IMR-90 (cell line): ENCODE data around the gene DMP1. TPM values are rescaled to one million over a fixed set of nuclear protein-coding genes. Genes with fewer than 3 reads are reported as not detected.

Experiments
- ATAC-seq: fragments of 200-7000 bp; cut with Tn5 transposase; 2 replicates; pipeline ENCODE4 v1.9.1; 2020; ENCODE audit warnings: low read depth, mild to moderate bottlenecking, moderate library complexity
- BruUV-seq: library from RNA; stranded (reverse); fragments of 400-500 nt; replicated peaks from 2 replicates; lab custom pipeline; 2021; lab: Mats Ljungman, UMichigan
- CTCF ChIA-PET: fragments of 300-600 bp; formaldehyde crosslinking; extraction: SDS; loops from one replicate; lab custom pipeline; 2021; ENCODE audit warnings: antibody characterized with exemption; lab: Yijun Ruan, JAX
- POLR2A ChIA-PET: fragments of 300-600 bp; sonication (Branson Sonifier 250); formaldehyde crosslinking; loops from one replicate; lab custom pipeline; 2022; ENCODE audit warnings: antibody characterized with exemption; ENCODE audit not compliant: unreplicated experiment; lab: Charles Lee
- DNase-seq: peaks from one replicate; pipeline ENCODE4 v3.0.0; 2013
- H2AFZ ChIP-seq: replicated peaks from 2 replicates; pipeline ENCODE3; 2013; ENCODE audit warnings: low read length, mild to moderate bottlenecking; ENCODE audit not compliant: poor library complexity
- H2AK5ac ChIP-seq: 2 replicates; pipeline ENCODE4 v1.6.1; 2013; ENCODE audit warnings: low read depth, low read length, inconsistent platforms
- H2AK9ac ChIP-seq: replicated peaks from 2 replicates; pipeline ENCODE3; 2013; ENCODE audit warnings: mild to moderate bottlenecking, low read depth, low read length, moderate library complexity; ENCODE audit not compliant: poor library complexity
- H2BK120ac ChIP-seq: 2 replicates; pipeline ENCODE4 v1.6.1; 2013; ENCODE audit warnings: low read depth, low read length, inconsistent platforms
- H2BK15ac ChIP-seq: 3 replicates; pipeline ENCODE4 v1.6.1; 2013; ENCODE audit warnings: low read depth, low read length, inconsistent platforms
- H2BK20ac ChIP-seq: 2 replicates; pipeline ENCODE4 v1.6.1; 2013; ENCODE audit warnings: low read depth, mild to moderate bottlenecking, inconsistent platforms, low read length, moderate library complexity
- H2BK5ac ChIP-seq: 2 replicates; pipeline ENCODE4 v1.6.1; 2013; ENCODE audit warnings: mild to moderate bottlenecking, low read depth, low read length, inconsistent platforms; ENCODE audit not compliant: poor library complexity, severe bottlenecking
- H3K14ac ChIP-seq: replicated peaks from 2 replicates; pipeline ENCODE4 v1.6.1; 2013; ENCODE audit warnings: low read depth, low read length, inconsistent platforms
- H3K18ac ChIP-seq: 2 replicates; pipeline ENCODE4 v1.6.1; 2013; ENCODE audit warnings: low read depth, low read length, control low read depth
- H3K23ac ChIP-seq: 2 replicates; pipeline ENCODE4 v1.6.1; 2013; ENCODE audit warnings: low read depth, low read length, inconsistent platforms
- H3K27ac ChIP-seq: 2 replicates; pipeline ENCODE4 v1.5.1; 2013; ENCODE audit warnings: mild to moderate bottlenecking, control low read depth, low read length; ENCODE audit not compliant: insufficient read depth
- H3K27me3 ChIP-seq: 2 replicates; pipeline ENCODE4 v1.6.1; 2013; ENCODE audit warnings: low read length; ENCODE audit not compliant: control insufficient read depth, insufficient read depth
- H3K36me3 ChIP-seq: 2 replicates; pipeline ENCODE4 v1.6.1; 2013; ENCODE audit warnings: low read length, mixed read lengths; ENCODE audit not compliant: control insufficient read depth, insufficient read depth
- H3K4ac ChIP-seq: 2 replicates; pipeline ENCODE4 v1.6.1; 2013; ENCODE audit warnings: low read depth, low read length, inconsistent platforms
- H3K4me1 ChIP-seq: 2 replicates; pipeline ENCODE4 v1.6.1; 2013; ENCODE audit warnings: low read length, mixed read lengths; ENCODE audit not compliant: control insufficient read depth, insufficient read depth
- H3K4me2 ChIP-seq: 2 replicates; pipeline ENCODE4 v1.6.1; 2013; ENCODE audit warnings: low read depth, mild to moderate bottlenecking, control low read depth, low read length, moderate library complexity
- H3K4me3 ChIP-seq: 2 replicates; pipeline ENCODE4 v1.5.1; 2013; ENCODE audit warnings: low read depth, mild to moderate bottlenecking, control low read depth, low read length, moderate library complexity; ENCODE audit not compliant: insufficient read depth
- H3K56ac ChIP-seq: 2 replicates; pipeline ENCODE4 v1.6.1; 2013; ENCODE audit warnings: low read length, inconsistent platforms; ENCODE audit not compliant: insufficient read depth; ENCODE audit errors: extremely low read depth
- H3K79me1 ChIP-seq, 2 experiments: 2 replicates each; pipeline ENCODE4 v1.6.1; 2013; ENCODE audit warnings: low read length in 2 of 2, inconsistent platforms in 1 of 2, low read depth in 1 of 2
- H3K9ac ChIP-seq: 2 replicates; pipeline ENCODE4 v1.6.1; 2013; ENCODE audit warnings: low read depth, low read length, control low read depth
- H3K9me1 ChIP-seq: 2 replicates; pipeline ENCODE4 v1.6.1; 2013; ENCODE audit warnings: low read length, inconsistent platforms; ENCODE audit not compliant: insufficient read depth
- H3K9me3 ChIP-seq: 2 replicates; pipeline ENCODE4 v1.6.1; 2013; ENCODE audit warnings: low read length; ENCODE audit not compliant: control insufficient read depth, insufficient read depth
- H4K20me1 ChIP-seq: 2 replicates; pipeline ENCODE4 v1.6.1; 2013; ENCODE audit warnings: low read length, inconsistent platforms; ENCODE audit not compliant: insufficient read depth
- H4K5ac ChIP-seq: 2 replicates; pipeline ENCODE4 v1.6.1; 2013; ENCODE audit warnings: mild to moderate bottlenecking, low read depth, low read length, control low read depth
- H4K8ac ChIP-seq, 2 experiments: 2 replicates each; pipeline ENCODE4 v1.6.1; 2013; ENCODE audit warnings: low read depth in 2 of 2, low read length in 2 of 2, control low read depth in 1 of 2, inconsistent platforms in 1 of 2
- H4K91ac ChIP-seq: 2 replicates; pipeline ENCODE4 v1.6.1; 2013; ENCODE audit warnings: low read depth, low read length, inconsistent platforms; ENCODE audit not compliant: insufficient read depth
- BHLHE40 ChIP-seq: fragments of 150-350 bp; IDR thresholded peaks from 2 replicates; pipeline ENCODE4 v1.6.1; 2016; ENCODE audit warnings: mild to moderate bottlenecking, low read depth, low read length
- CHD1 ChIP-seq: IDR thresholded peaks from 2 replicates; pipeline ENCODE4 v1.6.1; 2012; ENCODE audit warnings: low read depth, low read length, improper control_type of control experiment
- FOS ChIP-seq: fragments of 150-350 bp; IDR thresholded peaks from 2 replicates; pipeline ENCODE4 v1.6.1; 2016; ENCODE audit warnings: low read depth, low read length
- MAZ ChIP-seq: IDR thresholded peaks from 2 replicates; pipeline ENCODE4 v1.6.1; 2012; ENCODE audit warnings: low read depth, mild to moderate bottlenecking, low read length, improper control_type of control experiment, moderate library complexity, borderline replicate concordance
- MXI1 ChIP-seq: IDR thresholded peaks from 2 replicates; pipeline ENCODE4 v1.6.1; 2012; ENCODE audit warnings: low read depth, mild to moderate bottlenecking, low read length, moderate library complexity, borderline replicate concordance
- NFE2L2 ChIP-seq: fragments of 150-350 bp; IDR thresholded peaks from 2 replicates; pipeline ENCODE4 v1.6.1; 2016; ENCODE audit warnings: low read depth, mild to moderate bottlenecking, low read length
- POLR2A ChIP-seq: IDR thresholded peaks from 2 replicates; pipeline ENCODE4 v1.6.1; 2012; ENCODE audit warnings: mild to moderate bottlenecking, low read depth, low read length
- RCOR1 ChIP-seq: IDR thresholded peaks from 2 replicates; pipeline ENCODE4 v1.6.1; 2012; ENCODE audit warnings: mild to moderate bottlenecking, low read length, improper control_type of control experiment; ENCODE audit not compliant: insufficient replicate concordance
- RFX5 ChIP-seq: IDR thresholded peaks from 2 replicates; pipeline ENCODE4 v1.8.0; 2012; ENCODE audit warnings: low read depth, mild to moderate bottlenecking, low read length, moderate library complexity
- WGBS, 2 experiments: methylation state at CpG; one replicate each; pipeline versions ENCODE4 v1.1.5 to v1.1.7; 2013; ENCODE audit warnings: missing lambda C conversion rate in 2 of 2; ENCODE audit not compliant: insufficient read length in 1 of 2; ENCODE audit errors: extremely low coverage in 2 of 2; 5-methylcytosine and 5-hydroxymethylcytosine counted together
- dilution Hi-C: fragments of 300-500 bp; cut with HindIII; formaldehyde crosslinking; loops from one replicate; pipeline ENCODE4 v1.14.3; 2018; ENCODE audit warnings: low sequenced_read_pairs; ENCODE audit not compliant: unreplicated experiment
- in situ Hi-C: fragments of 300-500 bp; cut with MboI; formaldehyde crosslinking; loops from 3 replicates; pipeline ENCODE4 v1.14.3; 2019; ENCODE audit warnings: low sequenced_read_pairs, inconsistent platforms, mixed read lengths
- intact Hi-C: fragments of 100-400 bp; cut with micrococcal nuclease; formaldehyde crosslinking; loops from 2 replicates; pipeline ENCODE4 v1.10.0; 2022
- polyA plus RNA-seq, 3 experiments: library from polyadenylated mRNA; depleted of rRNA; stranded (reverse); fragments of >200 nt; gene quantifications; 2 replicates each; pipeline ENCODE4 v1.2.3, GENCODE V29; 2012; ENCODE audit warnings: low replicate concordance in 1 of 3
- total RNA-seq: library from RNA; depleted of rRNA; stranded (reverse); fragments of >200 nt; gene quantifications from 2 replicates; pipeline ENCODE4 v1.2.3, GENCODE V29; 2012
- TF ChIP-seq, protein P1 (sequence below): fragments of 150-350 bp; IDR thresholded peaks from 2 replicates; pipeline ENCODE4 v1.6.1; 2017; ENCODE audit warnings: mild to moderate bottlenecking, antibody characterized with exemption, low read length, low read depth
- TF ChIP-seq, protein P2 (sequence below): conservative IDR thresholded peaks from 2 replicates; pipeline ENCODE4 v1.5.1; 2012; ENCODE audit warnings: mild to moderate bottlenecking, low read depth, low read length, improper control_type of control experiment
- TF ChIP-seq, protein P3 (sequence below): fragments of 150-350 bp; IDR thresholded peaks from 2 replicates; pipeline ENCODE4 v1.6.1; 2016; ENCODE audit warnings: low read depth, mild to moderate bottlenecking, low read length, moderate library complexity, borderline replicate concordance

DMP1 gene
- total and polyA plus RNA-seq, 2 of the 4 experiments (the other 2 are of a cell fraction): not detected

DNA sequence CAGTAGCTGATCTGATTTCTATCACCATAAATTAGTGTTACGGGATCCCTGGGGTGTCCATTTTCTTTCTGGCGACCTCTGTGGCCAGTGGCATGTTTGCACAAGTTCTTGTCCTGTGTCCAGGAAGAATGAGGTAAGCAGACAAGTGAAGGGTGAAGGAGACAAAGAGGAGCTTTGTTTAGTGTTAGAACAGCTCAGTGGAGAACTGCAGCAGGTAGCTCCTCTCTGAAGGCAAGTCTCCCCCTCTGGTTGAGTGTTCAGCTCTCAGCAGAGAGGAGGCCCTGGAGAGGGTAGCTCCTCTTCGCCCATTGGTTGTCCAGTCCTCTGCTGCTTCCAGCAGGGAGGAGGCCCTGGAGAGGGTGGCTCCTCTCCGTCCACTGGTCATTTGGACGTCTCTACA lies 47.2 kb downstream of the DMP1 start:
- H4K91ac ChIP-seq: no peak overlapping the region
- H3K9me3 ChIP-seq: no peaks in the 10 kb centered on the region
- H2BK5ac ChIP-seq: no peak overlapping the region
- dilution Hi-C loops: no loop called here
- H4K5ac ChIP-seq: no peak overlapping the region
- POLR2A ChIA-PET: interaction anchor here (0.6 kb wide), 1 partner anchor 35 kb away, joined by 3 read pairs; no protein-coding TSS in a partner anchor
- no peak overlapping the region for H2BK15ac ChIP-seq
- H3K36me3 ChIP-seq: no peaks in the 10 kb centered on the region
- H3K4me1 ChIP-seq: no peaks in the 10 kb centered on the region
- no peak overlapping the region for H3K4me3 ChIP-seq
- no peak overlapping the region for H2BK120ac ChIP-seq
- no peak overlapping the region for H3K9ac ChIP-seq
- H2BK20ac ChIP-seq: no peak overlapping the region
- CTCF ChIA-PET: no interaction called here
- H2AFZ ChIP-seq: no peak overlapping the region
- no peak overlapping the region for H3K56ac ChIP-seq
- DNase-seq: no peak
- H3K14ac ChIP-seq: no peak overlapping the region
- TF ChIP-seq, protein P1, sequence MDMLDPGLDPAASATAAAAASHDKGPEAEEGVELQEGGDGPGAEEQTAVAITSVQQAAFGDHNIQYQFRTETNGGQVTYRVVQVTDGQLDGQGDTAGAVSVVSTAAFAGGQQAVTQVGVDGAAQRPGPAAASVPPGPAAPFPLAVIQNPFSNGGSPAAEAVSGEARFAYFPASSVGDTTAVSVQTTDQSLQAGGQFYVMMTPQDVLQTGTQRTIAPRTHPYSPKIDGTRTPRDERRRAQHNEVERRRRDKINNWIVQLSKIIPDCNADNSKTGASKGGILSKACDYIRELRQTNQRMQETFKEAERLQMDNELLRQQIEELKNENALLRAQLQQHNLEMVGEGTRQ: no peak
- TF ChIP-seq, protein P2, sequence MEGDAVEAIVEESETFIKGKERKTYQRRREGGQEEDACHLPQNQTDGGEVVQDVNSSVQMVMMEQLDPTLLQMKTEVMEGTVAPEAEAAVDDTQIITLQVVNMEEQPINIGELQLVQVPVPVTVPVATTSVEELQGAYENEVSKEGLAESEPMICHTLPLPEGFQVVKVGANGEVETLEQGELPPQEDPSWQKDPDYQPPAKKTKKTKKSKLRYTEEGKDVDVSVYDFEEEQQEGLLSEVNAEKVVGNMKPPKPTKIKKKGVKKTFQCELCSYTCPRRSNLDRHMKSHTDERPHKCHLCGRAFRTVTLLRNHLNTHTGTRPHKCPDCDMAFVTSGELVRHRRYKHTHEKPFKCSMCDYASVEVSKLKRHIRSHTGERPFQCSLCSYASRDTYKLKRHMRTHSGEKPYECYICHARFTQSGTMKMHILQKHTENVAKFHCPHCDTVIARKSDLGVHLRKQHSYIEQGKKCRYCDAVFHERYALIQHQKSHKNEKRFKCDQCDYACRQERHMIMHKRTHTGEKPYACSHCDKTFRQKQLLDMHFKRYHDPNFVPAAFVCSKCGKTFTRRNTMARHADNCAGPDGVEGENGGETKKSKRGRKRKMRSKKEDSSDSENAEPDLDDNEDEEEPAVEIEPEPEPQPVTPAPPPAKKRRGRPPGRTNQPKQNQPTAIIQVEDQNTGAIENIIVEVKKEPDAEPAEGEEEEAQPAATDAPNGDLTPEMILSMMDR: no peak
- TF ChIP-seq FOS: no peak
- TF ChIP-seq NFE2L2: no peak
- TF ChIP-seq MXI1: no peak
- TF ChIP-seq MAZ: no peak
- no peak for TF ChIP-seq RCOR1
- TF ChIP-seq RFX5: no peak
- TF ChIP-seq CHD1: no peak
- TF ChIP-seq POLR2A: no peak
- no peak for TF ChIP-seq BHLHE40
- TF ChIP-seq, protein P3, sequence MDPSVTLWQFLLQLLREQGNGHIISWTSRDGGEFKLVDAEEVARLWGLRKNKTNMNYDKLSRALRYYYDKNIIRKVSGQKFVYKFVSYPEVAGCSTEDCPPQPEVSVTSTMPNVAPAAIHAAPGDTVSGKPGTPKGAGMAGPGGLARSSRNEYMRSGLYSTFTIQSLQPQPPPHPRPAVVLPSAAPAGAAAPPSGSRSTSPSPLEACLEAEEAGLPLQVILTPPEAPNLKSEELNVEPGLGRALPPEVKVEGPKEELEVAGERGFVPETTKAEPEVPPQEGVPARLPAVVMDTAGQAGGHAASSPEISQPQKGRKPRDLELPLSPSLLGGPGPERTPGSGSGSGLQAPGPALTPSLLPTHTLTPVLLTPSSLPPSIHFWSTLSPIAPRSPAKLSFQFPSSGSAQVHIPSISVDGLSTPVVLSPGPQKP: no peak
- WGBS, 2 experiments: 50% methylated on average over 1 of the region's 5 CpGs; no CpG with 5 or more reads in 1 of the 2 experiments
- intact Hi-C loops: no loop called here
- no peak overlapping the region for H2AK5ac ChIP-seq
- in situ Hi-C loops: no loop called here
- no peaks in the 10 kb centered on the region for H3K9me1 ChIP-seq
- ATAC-seq: no peak
- no peaks in the 10 kb centered on the region for H4K20me1 ChIP-seq
- no peak overlapping the region for H2AK9ac ChIP-seq
- no peak overlapping the region for H3K4ac ChIP-seq
- no peak overlapping the region for H4K8ac ChIP-seq
- no peaks in the 10 kb centered on the region for H3K79me1 ChIP-seq
- H3K4me2 ChIP-seq: no peak overlapping the region
- H3K27me3 ChIP-seq: no peaks in the 10 kb centered on the region
- no peak overlapping the region for H3K18ac ChIP-seq
- BruUV-seq: no TSS peak
- no peak overlapping the region for H3K27ac ChIP-seq
- no peak overlapping the region for H3K23ac ChIP-seq
